ENCODE data around the gene ACTRT2. TPM values are rescaled to one million over a fixed set of nuclear protein-coding genes. Genes with fewer than 3 reads are reported as not detected.

The ACTRT2 gene
- polyA plus RNA-seq (ENCODE audit: insufficient read length in 4 of 4): not detected

DNA sequence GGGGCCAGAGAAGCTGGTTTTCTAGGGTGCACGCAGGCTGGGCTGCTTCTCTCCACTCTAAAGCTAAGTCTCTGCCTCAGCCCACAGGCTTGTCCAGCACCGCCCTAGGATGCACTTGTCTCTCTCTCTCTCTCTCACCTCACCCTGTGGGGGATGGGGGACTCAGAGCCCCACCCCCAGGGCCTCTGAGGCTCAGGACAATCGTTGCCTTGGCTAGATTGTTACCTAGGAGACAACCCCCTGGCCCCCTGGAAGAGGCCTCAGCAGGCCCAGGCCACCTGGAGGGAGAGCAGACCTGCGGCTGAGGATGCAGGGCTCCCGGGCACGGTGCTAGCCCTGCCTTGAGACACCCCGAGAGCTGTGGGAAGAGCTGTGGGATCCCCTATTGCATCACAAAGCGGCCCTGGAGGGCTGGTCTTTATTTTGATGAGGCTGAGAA, at the start of gene ACTRT2:
TSS of gene ACTRT2 (plus strand) at position 235 of the 439 bp plus-strand sequence. CDS start 220 bp downstream, outside the sequence.
- DNase-seq (ENCODE audit: low read depth in 4 of 4, low spot score in 3 of 4): no peak

- no peak for DNase-seq (ENCODE audit: low read depth in 4 of 4, low spot score in 3 of 4)
These were observed 49.7 kb upstream of the ACTRT2 start for GRCh38 chr1:2971609-2972008.

DNA sequence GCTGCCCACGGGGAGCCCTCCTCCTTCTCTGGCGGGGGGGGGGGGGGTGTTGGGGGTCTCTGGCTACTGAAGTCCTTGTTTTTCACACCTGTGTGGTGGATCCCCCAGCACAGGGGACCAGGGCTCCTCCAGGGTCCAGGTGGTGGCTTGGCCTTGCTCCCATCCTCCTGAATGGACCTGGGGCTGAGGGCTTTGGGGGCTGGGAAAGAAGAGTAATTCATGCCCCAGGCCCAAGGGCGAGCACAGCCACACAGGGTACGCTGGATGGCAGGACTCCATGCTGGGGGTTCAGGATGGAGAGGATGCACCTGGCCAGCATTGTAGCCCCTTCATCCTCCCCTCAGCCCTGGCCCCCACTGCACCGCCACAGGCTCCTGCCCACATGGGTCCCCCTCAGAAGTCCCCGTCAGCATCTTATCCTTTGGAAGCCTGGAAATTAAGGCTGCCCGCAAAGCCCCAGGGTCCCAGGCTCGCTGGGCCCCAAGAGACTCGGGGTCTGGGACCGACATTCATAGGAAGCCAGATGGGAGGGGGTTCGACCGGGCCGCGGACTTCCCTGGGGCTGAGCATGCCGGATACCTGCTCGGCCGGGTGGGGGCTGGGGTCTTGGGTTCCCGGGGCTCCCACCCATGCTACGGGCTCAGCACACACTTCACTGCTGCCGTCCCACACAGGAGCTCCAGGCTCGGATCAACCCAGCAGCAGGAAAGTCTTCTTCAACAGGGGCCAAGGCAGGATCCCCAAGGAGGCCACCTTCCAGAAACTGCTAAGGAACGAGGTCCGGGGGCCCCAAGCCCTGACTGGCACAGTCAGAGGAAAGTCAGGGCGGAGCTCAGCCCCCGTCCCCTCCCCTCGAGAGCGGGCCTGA, 49.0 kb upstream of the ACTRT2 start:
- DNase-seq (ENCODE audit: low read depth in 4 of 4, low spot score in 3 of 4): no peak

GRCh38 chr1:2972879-2973575, 48.2 kb upstream of the ACTRT2 start:
- no peak for DNase-seq (ENCODE audit: low read depth in 4 of 4, low spot score in 3 of 4)

DNA sequence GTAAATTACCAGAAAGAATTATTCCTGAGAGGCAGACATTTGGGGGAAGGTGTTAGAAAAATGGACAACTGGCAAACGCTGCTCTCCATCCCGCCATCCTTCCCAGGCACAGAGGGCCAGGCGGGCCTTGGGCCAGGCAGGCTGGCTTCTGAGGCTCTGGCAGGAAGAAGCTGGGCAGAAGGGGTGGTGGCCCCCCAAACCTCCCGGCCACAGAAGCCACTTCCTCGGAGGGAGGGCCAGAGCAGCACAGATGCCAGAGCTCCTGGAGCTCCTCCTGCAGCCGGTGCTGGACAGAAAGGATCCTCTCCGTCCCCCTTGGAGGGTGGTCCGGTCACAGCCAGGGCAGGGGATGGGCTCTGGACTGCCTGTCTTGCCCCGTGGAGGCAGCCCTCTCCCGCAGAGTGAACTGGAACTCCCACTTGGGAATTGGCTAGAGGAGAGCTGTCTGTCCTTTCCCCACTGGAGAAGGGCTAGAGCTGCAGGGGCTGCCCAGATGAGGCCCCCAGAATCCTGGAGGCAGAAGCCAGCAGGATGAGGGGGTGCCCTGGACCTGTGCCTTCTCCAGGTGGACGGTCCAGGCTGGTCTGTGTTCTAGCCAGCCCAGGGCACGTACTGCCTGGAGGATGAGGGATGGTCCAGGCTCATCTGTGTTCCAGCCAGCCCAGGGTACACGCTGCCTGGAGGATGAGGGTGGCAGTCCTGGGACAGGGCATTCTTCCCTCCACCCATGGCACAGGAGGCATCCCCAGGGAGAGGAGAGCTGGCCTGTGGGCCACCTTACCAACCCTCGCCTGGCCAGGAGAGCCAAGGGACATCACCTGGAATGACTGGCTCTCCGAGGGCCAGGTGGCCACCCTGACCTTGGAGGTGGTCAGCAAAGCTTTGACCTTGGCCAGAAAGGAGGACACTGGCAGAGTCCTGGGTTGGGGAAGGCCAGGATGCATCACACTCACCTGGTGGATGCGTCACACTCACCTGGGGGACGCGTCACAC, 47.4 kb upstream of the ACTRT2 start:
- no peak for DNase-seq (ENCODE audit: low read depth in 4 of 4, low spot score in 3 of 4)

DNA sequence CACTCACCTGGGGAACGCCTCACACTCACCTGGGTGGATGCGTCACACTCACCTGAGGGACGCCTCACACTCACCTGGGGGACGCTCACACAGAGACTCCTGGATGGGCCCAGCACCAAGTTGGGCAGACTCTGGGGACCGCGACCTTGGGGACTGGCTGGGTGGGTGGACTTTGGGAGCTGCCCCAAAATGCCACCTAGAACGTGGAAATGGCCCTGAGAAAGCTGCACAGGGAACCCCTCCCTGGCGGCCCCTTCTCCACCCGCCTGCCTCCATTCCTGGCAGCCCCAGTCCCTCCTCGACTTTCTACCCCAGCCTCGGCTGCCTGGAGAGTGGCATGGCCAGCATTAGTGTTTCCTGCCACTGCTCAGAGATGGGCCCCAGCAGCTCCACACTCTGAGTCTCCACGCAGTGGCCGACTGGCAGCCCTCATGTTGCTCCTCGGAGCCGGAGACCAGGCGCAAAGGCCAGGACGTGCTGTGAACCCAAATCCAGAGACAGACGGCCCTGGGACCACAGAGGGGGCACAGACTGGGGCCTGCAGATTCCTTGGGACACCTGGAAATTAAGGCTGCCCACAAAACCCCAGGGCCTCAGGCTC, 46.5 kb upstream of the ACTRT2 start:
- DNase-seq (ENCODE audit: low read depth in 4 of 4, low spot score in 3 of 4): no peak

DNA sequence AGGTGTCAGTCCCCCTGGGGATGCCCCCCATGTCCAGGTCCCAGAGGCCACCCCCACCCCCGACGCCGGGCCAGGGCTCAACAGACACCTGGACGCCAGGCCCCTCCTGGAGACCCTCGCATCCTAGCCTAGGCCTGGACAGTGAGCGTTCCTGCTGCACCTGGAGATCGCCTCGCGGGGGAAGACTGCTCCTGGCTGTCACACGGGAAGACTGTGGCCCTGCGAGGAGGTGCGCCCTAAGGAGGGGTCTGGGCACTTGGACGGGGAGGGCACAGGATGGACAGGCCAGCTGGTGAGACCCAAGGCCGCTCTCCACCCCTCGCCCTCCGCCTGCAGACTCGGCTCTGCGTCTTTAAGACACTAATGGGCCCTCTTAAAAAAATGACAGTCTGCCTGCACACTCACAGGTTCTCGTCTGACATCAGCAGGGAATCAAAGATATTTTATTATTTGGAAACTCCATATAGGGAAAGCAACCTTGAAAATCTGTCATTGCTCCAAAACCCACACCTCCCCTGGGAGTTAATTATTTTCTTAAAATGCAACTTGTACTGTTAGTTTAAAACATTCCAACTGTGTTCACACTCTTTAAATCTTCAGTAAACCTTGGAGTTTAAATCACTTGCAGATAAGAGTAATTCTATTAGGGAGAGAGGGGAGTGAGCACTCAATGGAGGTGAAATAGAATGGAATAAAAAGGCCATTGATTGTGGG, 45.6 kb upstream of the ACTRT2 start:
- DNase-seq (ENCODE audit: low read depth in 4 of 4, low spot score in 3 of 4): no peak

DNA sequence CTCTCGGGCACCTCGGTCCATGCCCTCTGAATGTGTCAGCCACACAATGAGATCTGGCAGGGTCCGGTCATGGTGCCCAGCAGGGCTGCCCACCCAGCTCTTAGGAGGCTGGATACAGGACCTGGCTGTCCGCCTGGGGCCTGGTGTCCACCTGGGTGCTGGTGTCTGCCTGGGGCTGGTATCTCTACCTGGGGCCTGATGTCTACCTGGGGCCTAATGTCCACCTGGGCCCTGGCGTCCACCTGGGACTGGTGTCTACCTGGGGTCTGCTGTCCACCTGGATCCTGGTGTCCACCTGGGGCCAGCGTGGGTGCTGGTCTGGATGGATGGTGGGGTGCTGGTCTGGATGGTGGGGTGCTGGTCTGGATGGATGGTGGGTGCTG, 45.1 kb upstream of the ACTRT2 start:
- DNase-seq (ENCODE audit: low read depth in 4 of 4, low spot score in 3 of 4): no peak

DNA sequence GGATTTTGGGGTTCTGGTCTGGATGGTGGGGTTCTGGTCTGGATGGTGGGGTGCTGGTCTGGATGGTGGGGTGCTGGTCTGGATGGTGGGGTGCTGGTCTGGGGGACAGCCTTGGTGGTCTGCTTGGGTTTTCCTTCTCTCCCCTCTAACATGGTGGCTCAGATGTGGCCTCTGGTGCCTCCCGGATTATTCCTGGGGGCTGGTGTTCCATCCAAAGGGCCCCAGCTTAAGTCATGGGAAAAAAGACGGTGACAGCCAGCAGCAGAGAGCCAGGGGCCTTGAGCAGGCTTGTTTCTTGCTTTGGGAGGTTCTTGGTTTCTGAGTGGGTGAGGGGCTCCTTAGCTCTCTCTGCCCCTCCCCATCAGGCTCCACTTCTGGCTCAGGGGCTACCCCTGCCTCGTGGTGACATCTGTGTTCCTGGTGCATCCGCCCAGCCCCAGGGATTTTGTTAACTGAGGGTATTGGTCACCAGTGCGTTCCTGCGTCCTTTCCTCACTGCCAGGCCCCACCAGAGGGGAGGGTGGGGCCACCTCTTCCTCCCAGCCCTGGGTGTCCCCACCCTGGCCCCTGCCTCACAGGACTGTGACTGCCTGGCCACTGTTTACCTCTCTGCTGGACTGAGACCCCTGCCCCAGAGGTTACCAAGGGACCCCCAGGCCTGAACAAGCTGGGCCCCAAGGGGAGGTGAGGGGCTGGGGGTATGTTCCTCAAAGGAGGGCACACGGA, 43.2 kb upstream of the ACTRT2 start:
- no peak for DNase-seq (ENCODE audit: low read depth in 4 of 4, low spot score in 3 of 4)

- no peak for DNase-seq (ENCODE audit: low read depth in 4 of 4, low spot score in 3 of 4)
These were observed 42.5 kb upstream of the ACTRT2 start for GRCh38 chr1:2978691-2979190.

GRCh38 chr1:2979191-2980072, 41.8 kb upstream of the ACTRT2 start:
- DNase-seq (ENCODE audit: low read depth in 4 of 4, low spot score in 3 of 4): no peak

- DNase-seq (ENCODE audit: low read depth in 4 of 4, low spot score in 3 of 4): no peak
These were observed 41.0 kb upstream of the ACTRT2 start for GRCh38 chr1:2980073-2980791.

DNA sequence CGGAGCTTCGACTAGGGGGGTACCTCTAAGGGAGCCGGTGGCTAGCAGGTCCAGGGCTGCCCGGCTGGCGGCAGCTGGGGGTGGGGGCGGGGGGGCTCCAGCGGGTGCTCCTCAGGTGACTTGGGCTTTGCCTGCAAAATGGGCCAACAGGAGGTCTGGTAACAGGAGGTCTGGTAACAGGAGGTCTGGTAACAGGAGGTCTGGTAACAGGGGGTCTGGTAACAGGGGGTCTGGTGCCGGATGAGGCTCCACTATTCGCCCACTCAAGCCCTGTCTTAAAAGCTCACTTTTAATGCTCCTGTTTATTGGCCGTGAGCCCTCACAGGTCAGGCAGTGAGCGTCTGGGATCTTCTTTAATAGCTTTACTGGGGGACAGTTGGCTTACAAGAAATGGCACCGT, 40.4 kb upstream of the ACTRT2 start:
- no peak for DNase-seq (ENCODE audit: low read depth in 4 of 4, low spot score in 3 of 4)

DNA sequence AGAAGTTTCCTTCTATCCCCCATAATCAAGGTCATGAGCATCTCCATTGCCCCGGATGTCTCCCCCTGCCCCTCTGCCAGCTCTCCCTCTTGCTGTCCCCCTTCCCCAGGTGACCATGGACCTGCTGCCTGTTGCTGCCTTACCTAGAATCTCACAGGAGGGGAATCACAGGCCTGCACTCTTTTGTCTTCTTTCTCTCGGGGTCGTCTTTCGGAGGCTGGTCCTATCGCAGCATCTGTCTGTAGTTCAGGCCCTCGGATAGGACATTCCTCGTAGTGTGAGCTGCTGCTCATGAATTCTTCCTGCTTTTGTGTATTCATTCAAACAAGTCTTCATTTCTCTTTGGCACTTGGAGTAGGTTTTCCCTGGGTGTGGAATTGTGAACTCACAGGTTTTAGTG, 39.9 kb upstream of the ACTRT2 start:
- DNase-seq (ENCODE audit: low read depth in 4 of 4, low spot score in 3 of 4): no peak

DNA sequence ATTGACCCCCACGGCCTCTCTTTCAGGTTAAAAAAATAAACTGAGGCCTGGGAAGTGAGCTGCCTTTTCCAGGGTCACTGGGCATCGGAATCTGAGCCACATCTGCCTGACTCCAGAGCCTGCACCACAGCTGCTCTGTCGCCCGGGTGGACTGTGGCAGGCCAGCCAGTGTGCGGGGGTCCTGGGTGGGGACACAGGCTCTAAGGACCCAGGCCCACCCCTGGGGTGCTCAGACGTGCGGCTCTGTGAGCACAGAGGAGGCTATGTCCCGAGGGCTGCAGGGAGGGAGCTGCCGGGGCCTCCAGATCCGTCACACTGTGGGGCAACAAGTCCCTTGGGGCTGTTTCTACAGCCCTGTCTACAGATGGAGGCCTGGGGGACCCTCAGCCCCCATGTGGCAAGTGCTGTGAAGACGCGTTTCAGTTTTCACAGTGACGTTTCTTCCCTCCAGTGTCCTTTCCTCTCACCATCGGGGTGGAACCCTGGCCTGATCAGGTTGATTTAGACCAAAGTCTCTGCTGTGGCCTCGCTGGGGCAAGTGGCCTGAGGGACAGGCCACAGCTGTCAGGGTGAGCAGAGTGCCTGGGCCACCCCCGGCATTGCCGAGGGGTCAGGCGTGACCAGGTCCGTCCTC, 39.2 kb upstream of the ACTRT2 start:
- no peak for DNase-seq (ENCODE audit: low read depth in 4 of 4, low spot score in 3 of 4)

GRCh38 chr1:2982615-2983318, 38.5 kb upstream of the ACTRT2 start:
- no peak for DNase-seq (ENCODE audit: low read depth in 4 of 4, low spot score in 3 of 4)

Measured in right renal pelvis (tissue), 4 donors.